ENCODE measurements around the gene NUP210L. TPM values are rescaled to one million over a fixed set of nuclear protein-coding genes. Genes with fewer than 3 reads are reported as not detected.
"Not testable (repeated sequence)": the region's sequence is repeated elsewhere in the genome, so short reads cannot be mapped to it uniquely, and the experiment has no call there.

The NUP210L gene
- total RNA-seq, 4 donors from 2014 or later, result 0.13 to 0.38 (median 0.22) TPM; not detected in 1

DNA sequence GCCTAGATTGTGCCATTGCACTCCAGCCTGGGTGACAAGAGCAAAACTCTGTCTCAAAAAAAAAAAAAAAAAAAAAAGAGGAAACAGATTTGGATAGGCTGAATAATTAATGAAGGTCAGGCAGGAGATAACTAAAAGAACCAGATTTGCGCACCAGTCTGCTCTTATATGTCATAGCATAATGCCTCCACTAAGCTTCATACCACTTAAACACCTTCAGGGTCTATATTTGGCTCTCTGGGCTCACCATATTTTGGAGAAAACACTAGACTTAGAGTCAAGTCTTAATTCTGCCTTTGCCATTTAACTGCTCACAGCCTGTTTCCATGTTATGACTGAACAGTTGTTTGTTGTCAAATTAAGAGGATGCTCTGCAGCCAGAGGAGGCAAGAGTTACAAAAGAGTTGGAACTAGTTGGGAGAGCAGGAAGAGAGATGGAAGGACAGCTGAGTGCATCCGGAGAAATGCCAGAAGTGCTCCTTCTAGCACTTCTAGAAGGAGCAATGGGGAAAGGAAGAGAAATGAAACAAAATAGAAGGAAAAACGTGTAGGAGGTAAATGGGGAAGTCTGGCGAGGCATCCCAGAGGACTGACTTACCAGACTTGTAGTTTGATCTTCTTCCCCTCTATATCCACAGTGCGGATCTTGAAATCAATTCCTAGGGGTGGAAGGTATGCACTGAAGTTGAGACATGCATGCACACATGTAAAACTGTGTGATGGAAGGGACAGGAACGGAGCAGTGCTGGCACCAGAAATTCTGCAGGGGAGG, 170.6 kb downstream of the NUP210L start:
- no peak for DNase-seq
- Histone ChIP-seq H3K27me3 (no peaks in the 10 kb centered on the region), H3K36me3 (no peaks in the 10 kb centered on the region), H3K27ac (peak overlapping the region in 2 of 3 donors; percentile 74 to 85), H3K4me3 (replicated peaks in 1 of 3) (no peak overlapping the region), H3K9me3 (no peaks in the 10 kb centered on the region), H3K4me1 (peaks cover 12 to 19% of the 10 kb centered on the region in 2 donors)
- WGBS, 2 donors, result 74 to 76% methylated on average over 6 of the region's 6 CpGs
- no peak for TF ChIP-seq POLR2A (IDR thresholded peaks at IDR 0.05)
- TF ChIP-seq, protein P1, sequence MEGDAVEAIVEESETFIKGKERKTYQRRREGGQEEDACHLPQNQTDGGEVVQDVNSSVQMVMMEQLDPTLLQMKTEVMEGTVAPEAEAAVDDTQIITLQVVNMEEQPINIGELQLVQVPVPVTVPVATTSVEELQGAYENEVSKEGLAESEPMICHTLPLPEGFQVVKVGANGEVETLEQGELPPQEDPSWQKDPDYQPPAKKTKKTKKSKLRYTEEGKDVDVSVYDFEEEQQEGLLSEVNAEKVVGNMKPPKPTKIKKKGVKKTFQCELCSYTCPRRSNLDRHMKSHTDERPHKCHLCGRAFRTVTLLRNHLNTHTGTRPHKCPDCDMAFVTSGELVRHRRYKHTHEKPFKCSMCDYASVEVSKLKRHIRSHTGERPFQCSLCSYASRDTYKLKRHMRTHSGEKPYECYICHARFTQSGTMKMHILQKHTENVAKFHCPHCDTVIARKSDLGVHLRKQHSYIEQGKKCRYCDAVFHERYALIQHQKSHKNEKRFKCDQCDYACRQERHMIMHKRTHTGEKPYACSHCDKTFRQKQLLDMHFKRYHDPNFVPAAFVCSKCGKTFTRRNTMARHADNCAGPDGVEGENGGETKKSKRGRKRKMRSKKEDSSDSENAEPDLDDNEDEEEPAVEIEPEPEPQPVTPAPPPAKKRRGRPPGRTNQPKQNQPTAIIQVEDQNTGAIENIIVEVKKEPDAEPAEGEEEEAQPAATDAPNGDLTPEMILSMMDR (IDR thresholded peaks at IDR 0.05), result no peak
- intact Hi-C loops (cut with DNase I), result loop anchor here (10.0 kb wide), 1 partner anchor 310 kb away; the partner anchor contains the start of genes ILF2 and NPR1

- H3K27me3 ChIP-seq; H3K9me3 ChIP-seq; H3K36me3 ChIP-seq; H3K27ac ChIP-seq; DNase-seq; H3K4me3 ChIP-seq (replicated peaks in 1 of 3): not testable (repeated sequence)
- H3K4me1 ChIP-seq, result peaks cover 15 to 17% of the 10 kb centered on the region in 2 donors
- WGBS, 2 donors, result 87 to 95% methylated on average over 2 of the region's 2 CpGs
- intact Hi-C loops (cut with DNase I), result loop anchor here (10.0 kb wide), 1 partner anchor 307 kb away; the partner anchor contains the start of genes ILF2 and NPR1
These were observed 173.1 kb downstream of the NUP210L start for GRCh38 chr1:153981735-153982134.

GRCh38 chr1:153979091-153979490, 175.8 kb downstream of the NUP210L start:
- 93 to 94% methylated on average over 12 of the region's 12 CpGs for WGBS, 2 donors
- H3K27me3 ChIP-seq; H3K27ac ChIP-seq; DNase-seq; H3K4me3 ChIP-seq (replicated peaks in 1 of 3); H3K9me3 ChIP-seq; intact Hi-C loops (cut with DNase I): not testable (repeated sequence)
- H3K36me3 ChIP-seq, result peaks cover 15 to 19% of the 10 kb centered on the region in 2 donors
- peaks cover 14% of the 10 kb centered on the region in 2 donors for H3K4me1 ChIP-seq

DNA sequence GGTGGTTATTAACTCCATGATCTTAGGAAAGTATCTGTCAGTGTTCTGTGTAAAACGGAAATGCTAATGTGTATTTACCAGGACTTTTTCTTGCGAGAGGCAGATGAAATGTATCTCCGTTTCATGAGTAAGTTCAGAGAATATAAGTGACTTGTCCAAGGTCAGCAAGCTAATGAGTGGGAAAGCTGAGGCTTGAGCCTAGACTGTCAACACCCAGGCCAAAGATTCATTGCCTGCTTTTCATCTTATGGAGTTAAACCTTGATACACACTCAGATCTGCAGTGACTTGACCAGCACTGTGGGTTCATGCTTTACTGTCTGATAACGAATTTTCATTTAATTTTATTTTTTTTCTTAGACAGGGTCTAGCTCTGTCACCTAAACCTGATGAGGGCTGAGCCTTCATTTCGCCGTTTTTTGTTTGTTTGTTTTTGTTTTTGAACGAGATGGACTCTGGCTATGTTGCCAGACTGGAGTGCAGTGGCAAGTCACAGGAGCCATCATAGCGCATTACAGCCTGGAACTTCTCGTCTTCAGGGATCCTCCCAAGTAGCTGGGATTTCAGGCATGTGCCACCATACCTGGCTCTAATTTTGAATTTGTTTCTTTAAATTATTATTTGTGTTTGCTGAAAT, 176.5 kb downstream of the NUP210L start:
- Histone ChIP-seq H3K36me3 (peaks cover 20 to 22% of the 10 kb centered on the region in 2 donors), H3K4me1 (peaks cover 13 to 14% of the 10 kb centered on the region in 2 donors), H3K9me3 (no peaks in the 10 kb centered on the region), H3K27me3 (no peaks in the 10 kb centered on the region), H3K27ac (peak overlapping the region in 2 of 3 donors; percentile 90 to 94), H3K4me3 (replicated peaks in 1 of 3) (peak overlapping the region in 2 of 3 donors; percentile 90 to 98)
- 80 to 83% methylated on average over 9 of the region's 9 CpGs for WGBS, 2 donors
- no peak for DNase-seq
- intact Hi-C loops (cut with DNase I), result no loop called here
- TF ChIP-seq, protein P1 (IDR thresholded peaks at IDR 0.05), result no peak
- no peak for TF ChIP-seq POLR2A (IDR thresholded peaks at IDR 0.05)

GRCh38 chr1:153977250-153978240, 177.3 kb downstream of the NUP210L start, which contains the start of gene JTB:
Gene JTB, minus strand, starts transcription at chr1:153977674. Its CDS starts 422 bp downstream, at chr1:153977252.
- TF ChIP-seq, protein P1 (IDR thresholded peaks at IDR 0.05), result no peak
- peak; percentile 31 to 87 for TF ChIP-seq POLR2A (IDR thresholded peaks at IDR 0.05)
- Histone ChIP-seq H3K27ac (peak within 1 kb of the TSS; percentile 90 to 94 (median 90)), H3K27me3 (no peaks in the 10 kb centered on the region), H3K36me3 (peaks cover 20 to 22% of the 10 kb centered on the region in 2 donors), H3K9me3 (no peaks in the 10 kb centered on the region), H3K4me3 (replicated peaks in 1 of 3) (peak within 1 kb of the TSS; percentile 90 to 98 (median 92)), H3K4me1 (peaks cover 13 to 14% of the 10 kb centered on the region in 2 donors)
- DNase-seq, result peak; percentile 89
- intact Hi-C loops (cut with DNase I), result no loop called here
- WGBS, 2 donors, result 1% methylated on average over 36 to 38 of the region's 75 CpGs

Data from thyroid gland (tissue), 4 donors.